Mucosa of descending colon (tissue), 3 donors: ENCODE data around the gene SPAG16. TPM values are rescaled to one million over a fixed set of nuclear protein-coding genes. Genes with fewer than 3 reads are reported as not detected.

Experiments
- ATAC-seq: fragments of 200-7000 bp; cut with Tn5 transposase; one replicate; pipeline ENCODE4 v1.9.1; 2020; ENCODE audit warnings: mild to moderate bottlenecking, moderate library complexity
- DNase-seq, 3 donors: peaks; one replicate each; pipeline ENCODE4 v3.0.0-alpha.2; 2020
- H3K36me3 ChIP-seq: fragments of 200-600 bp; one replicate; pipeline ENCODE4 v1.8.0; 2021; ENCODE audit warnings: low read depth, mild to moderate bottlenecking
- H3K4me1 ChIP-seq: fragments of 200-600 bp; one replicate; pipeline ENCODE4 v1.8.0; 2021; ENCODE audit warnings: low read depth, mild to moderate bottlenecking
- H3K4me3 ChIP-seq: fragments of 200-600 bp; one replicate; pipeline ENCODE4 v1.8.0; 2021; ENCODE audit warnings: mild to moderate bottlenecking
- H3K9me3 ChIP-seq: fragments of 200-600 bp; one replicate; pipeline ENCODE4 v1.8.0; 2021; ENCODE audit warnings: mild to moderate bottlenecking
- CTCF ChIP-seq: fragments of 200-600 bp; IDR thresholded peaks from one replicate; pipeline ENCODE4 v1.8.0; 2022; ENCODE audit warnings: antibody characterized with exemption, mild to moderate bottlenecking
- intact Hi-C, 2 donors: fragments of 100-400 bp; cut with DNase I in 1 of 2; cut with micrococcal nuclease in 1 of 2; formaldehyde crosslinking; loops; one replicate each; pipeline versions ENCODE4 v1.11.0 to v1.11.1; 2022; cut with DNase I, micrococcal nuclease
- total RNA-seq, 3 donors: library from RNA; stranded (reverse); fragmentation: NEBNext Ultra II Directional in 2 of 3; extraction: Animal tissue kit (Norgen Biotek cat#: 25700) in 2 of 3; gene quantifications; one replicate each; pipeline versions ENCODE4 v1.2.1 to v1.2.4, GENCODE V29; 2021 to 2023
- donor health status: DM: no; HTN: no; CAD: no; lungs with moderate emphysema.
- donor health status: DM: no; HTN: no; CAD: no.
- donor health status: DM: no; HTN: yes; CAD: no.

SPAG16 gene
- total RNA-seq, 3 donors from 2014 or later: 18.1 to 20.3 (median 18.5) TPM

DNA sequence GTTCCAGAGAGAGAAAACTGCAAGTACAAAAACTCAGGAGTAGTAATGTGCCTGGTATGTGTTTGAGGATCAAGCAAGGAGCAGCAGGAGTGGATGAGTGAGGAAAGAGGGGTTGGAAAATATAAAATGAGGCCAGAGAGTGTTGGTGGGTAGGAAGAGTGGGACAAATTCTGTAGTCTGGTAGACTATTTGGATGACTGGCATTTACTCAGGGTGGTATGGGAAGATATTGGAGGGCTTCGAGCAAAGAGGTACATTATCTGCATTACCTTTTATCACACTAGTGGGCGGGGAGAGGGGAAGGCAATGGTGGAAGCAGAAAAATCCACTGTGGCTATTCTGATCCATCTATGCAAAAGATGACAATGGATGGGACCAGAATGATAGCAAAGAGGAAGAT, 744.9 kb downstream of the SPAG16 start:
- intact Hi-C loops: no loop called here
- TF ChIP-seq CTCF: no peak
- H3K36me3 ChIP-seq: no peaks in the 10 kb centered on the region

GRCh38 chr2:214031566-214031965, 747.3 kb downstream of the SPAG16 start:
- Histone ChIP-seq H3K4me3 (no peak overlapping the region), H3K4me1 (no peaks in the 10 kb centered on the region), H3K36me3 (no peaks in the 10 kb centered on the region), H3K9me3 (no peaks in the 10 kb centered on the region)
- DNase-seq (no peak), ATAC-seq (no peak)
- intact Hi-C loops: no loop called here
- TF ChIP-seq CTCF: no peak

More for the DNA sequence above, 744.9 kb downstream of the SPAG16 start:
- H3K4me1 ChIP-seq: no peaks in the 10 kb centered on the region
- DNase-seq (no peak), ATAC-seq (no peak)
- no peak overlapping the region for H3K4me3 ChIP-seq
- H3K9me3 ChIP-seq: no peaks in the 10 kb centered on the region

DNA sequence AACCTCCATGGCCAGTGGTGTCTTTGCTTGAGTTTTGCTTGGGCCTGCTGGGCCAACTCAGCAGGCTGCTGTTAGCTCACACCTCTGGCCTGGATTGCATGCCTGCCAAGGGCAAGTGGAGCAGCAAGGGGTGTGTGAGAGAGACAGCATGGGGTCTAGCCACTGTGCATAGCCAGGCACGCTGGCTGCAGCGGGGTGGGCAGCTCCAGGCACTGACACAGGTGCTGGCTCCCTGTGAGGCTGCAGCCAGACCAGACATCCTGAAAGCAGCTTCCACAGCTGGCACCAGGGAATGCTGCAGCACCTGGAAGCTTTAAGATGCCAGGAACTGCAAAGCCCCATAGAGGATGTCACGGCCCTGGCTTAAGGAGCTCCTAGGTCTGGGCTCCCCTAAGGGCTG, 750.2 kb downstream of the SPAG16 start:
- H3K9me3 ChIP-seq: no peaks in the 10 kb centered on the region
- DNase-seq (no peak), ATAC-seq (no peak)
- no peaks in the 10 kb centered on the region for H3K4me1 ChIP-seq
- intact Hi-C loops: no loop called here
- H3K4me3 ChIP-seq: no peak overlapping the region
- H3K36me3 ChIP-seq: no peaks in the 10 kb centered on the region
- no peak for TF ChIP-seq CTCF

DNA sequence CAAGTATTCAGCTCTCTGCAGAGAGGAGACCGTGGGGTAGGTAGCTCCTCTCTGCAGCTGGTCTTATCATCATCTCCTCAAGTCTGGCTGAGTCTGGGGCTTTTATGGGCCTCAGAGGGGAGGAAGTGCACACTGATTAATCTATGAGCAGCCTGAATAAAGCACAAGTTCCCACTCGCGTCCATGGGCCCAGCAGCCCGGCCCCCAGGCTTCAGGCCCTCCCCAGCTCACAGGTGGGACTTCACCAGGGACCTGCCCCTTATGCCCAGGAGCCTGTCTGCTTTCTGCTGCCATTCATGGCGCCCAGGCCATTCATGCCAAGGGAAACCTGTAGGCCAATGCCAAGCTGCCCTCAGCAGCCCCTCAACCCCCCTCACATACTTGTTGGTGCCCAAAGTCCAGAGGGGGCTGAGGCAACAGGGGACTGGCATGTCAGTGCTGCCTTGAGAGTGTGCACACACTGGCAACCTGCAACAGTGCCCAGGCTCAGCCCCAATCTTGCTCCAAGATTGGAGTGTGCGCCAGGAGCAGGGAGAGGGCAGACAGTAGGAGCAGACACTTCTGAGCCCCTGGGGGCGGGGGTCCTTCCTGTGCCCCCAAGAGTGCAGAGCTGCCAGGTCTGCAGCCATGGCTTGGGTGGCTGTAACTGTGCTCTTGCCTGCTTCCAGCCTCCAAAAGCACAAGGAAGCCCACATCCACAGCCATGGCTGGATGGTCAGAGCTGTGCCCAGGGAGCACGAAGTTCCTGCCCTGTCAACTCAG, 751.0 kb downstream of the SPAG16 start:
- no peak for TF ChIP-seq CTCF
- intact Hi-C loops: no loop called here
- Histone ChIP-seq H3K36me3 (no peaks in the 10 kb centered on the region), H3K4me1 (no peaks in the 10 kb centered on the region), H3K4me3 (no peak overlapping the region), H3K9me3 (peaks cover 4% of the 10 kb centered on the region)
- ATAC-seq (no peak), DNase-seq (no peak)

DNA sequence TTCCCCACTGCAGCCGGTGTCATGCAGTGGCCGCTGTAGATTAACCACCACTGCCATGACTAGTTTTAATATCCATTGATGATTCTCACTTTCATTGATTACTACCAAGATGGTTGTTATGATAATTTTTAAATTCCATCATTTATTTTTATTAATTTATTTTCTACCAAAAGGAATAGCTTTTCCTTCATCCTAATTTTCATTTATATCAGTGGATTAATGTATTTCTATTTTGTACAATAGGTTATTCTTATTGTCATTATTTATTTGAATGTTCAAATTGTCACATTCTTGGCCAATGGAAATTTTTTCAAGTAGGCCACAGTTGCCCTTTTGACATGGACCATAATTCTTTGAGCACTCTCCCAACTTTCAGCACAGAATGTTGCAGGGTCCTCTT, 751.7 kb downstream of the SPAG16 start:
- Histone ChIP-seq H3K4me3 (no peak overlapping the region), H3K4me1 (no peaks in the 10 kb centered on the region), H3K9me3 (peaks cover 4% of the 10 kb centered on the region), H3K36me3 (no peaks in the 10 kb centered on the region)
- no peak for ATAC-seq
- intact Hi-C loops: no loop called here
- no peak for TF ChIP-seq CTCF
- DNase-seq: no peak

DNA sequence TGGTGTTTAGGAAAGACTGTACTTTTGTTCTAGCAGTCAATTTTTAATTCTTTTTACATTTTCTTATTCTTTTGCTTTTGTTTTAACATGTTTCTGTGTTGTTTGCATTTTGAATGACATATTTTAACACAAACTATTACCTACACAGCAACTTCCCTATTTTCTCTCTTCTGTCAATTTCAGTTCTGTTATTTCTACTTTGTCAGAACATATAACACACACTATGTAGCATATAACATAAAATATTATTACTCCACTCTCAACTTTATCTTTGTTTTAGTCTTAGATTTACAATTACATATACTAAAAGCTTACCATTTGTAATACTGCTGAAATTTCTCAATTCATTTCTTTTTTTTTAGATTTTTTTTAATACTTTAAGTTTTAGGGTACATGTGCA, 753.9 kb downstream of the SPAG16 start:
- Histone ChIP-seq H3K9me3 (peaks cover 4% of the 10 kb centered on the region), H3K4me3 (no peak overlapping the region), H3K4me1 (no peaks in the 10 kb centered on the region), H3K36me3 (no peaks in the 10 kb centered on the region)
- intact Hi-C loops: no loop called here
- no peak for DNase-seq
- no peak for ATAC-seq
- no peak for TF ChIP-seq CTCF
